PFSK-1 (cell line): ENCODE measurements around the gene CNTNAP2.

Source experiments
- POLR2AphosphoS5 ChIP-seq: IDR thresholded peaks from 2 replicates; pipeline ENCODE4 v1.6.1; 2012; ENCODE audit warnings: low read depth, mild to moderate bottlenecking, control low read depth, low read length, moderate library complexity
- SIN3A ChIP-seq: IDR thresholded peaks from 2 replicates; pipeline ENCODE4 v1.6.1; 2012; ENCODE audit warnings: mild to moderate bottlenecking, low read length, moderate library complexity, borderline replicate concordance; ENCODE audit not compliant: insufficient read depth
- TAF1 ChIP-seq: IDR thresholded peaks from 2 replicates; pipeline ENCODE4 v1.6.1; 2012; ENCODE audit warnings: low read length, control low read depth, borderline replicate concordance; ENCODE audit not compliant: insufficient read depth
- TF ChIP-seq, protein P1 (sequence below), 2 experiments: IDR thresholded peaks; 2 replicates each; pipeline versions ENCODE4 v1.6.1 to v1.8.0; 2011 to 2012; ENCODE audit warnings: low read depth in 2 of 2, low read length in 2 of 2, control low read depth in 1 of 2, inconsistent platforms in 1 of 2, mild to moderate bottlenecking in 1 of 2, moderate library complexity in 1 of 2; ENCODE audit not compliant: insufficient read depth in 1 of 2

DNA sequence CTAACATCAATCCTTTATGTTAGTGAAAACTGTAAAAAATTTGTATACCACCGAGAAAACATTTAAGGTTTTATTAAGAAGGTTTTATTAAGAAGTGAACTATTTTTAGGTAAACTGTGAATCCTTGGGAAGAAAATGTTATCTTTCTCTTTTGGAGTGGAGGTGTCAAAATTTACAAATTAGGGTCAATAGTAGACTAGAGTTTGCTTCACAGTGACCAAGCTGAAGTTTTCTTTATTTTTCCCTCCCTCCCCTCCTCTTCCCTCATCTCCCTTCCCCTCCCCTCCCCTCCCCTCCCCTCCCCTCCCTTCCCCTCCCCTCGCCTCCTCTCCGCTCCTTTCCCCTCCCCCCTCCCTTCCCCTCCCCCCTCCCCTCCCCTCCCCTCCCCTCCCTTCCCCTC is 168.8 kb downstream of the CNTNAP2 start:
- TF ChIP-seq TAF1 (no peak), POLR2AphosphoS5 (no peak), SIN3A (no peak)
- TF ChIP-seq, protein P1, sequence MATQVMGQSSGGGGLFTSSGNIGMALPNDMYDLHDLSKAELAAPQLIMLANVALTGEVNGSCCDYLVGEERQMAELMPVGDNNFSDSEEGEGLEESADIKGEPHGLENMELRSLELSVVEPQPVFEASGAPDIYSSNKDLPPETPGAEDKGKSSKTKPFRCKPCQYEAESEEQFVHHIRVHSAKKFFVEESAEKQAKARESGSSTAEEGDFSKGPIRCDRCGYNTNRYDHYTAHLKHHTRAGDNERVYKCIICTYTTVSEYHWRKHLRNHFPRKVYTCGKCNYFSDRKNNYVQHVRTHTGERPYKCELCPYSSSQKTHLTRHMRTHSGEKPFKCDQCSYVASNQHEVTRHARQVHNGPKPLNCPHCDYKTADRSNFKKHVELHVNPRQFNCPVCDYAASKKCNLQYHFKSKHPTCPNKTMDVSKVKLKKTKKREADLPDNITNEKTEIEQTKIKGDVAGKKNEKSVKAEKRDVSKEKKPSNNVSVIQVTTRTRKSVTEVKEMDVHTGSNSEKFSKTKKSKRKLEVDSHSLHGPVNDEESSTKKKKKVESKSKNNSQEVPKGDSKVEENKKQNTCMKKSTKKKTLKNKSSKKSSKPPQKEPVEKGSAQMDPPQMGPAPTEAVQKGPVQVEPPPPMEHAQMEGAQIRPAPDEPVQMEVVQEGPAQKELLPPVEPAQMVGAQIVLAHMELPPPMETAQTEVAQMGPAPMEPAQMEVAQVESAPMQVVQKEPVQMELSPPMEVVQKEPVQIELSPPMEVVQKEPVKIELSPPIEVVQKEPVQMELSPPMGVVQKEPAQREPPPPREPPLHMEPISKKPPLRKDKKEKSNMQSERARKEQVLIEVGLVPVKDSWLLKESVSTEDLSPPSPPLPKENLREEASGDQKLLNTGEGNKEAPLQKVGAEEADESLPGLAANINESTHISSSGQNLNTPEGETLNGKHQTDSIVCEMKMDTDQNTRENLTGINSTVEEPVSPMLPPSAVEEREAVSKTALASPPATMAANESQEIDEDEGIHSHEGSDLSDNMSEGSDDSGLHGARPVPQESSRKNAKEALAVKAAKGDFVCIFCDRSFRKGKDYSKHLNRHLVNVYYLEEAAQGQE (IDR thresholded peaks at IDR 0.05; ENCODE audit: insufficient read depth in 1 of 2, low read depth in 2 of 2, low read length in 2 of 2) = no peak
